Tibial artery (tissue), 4 donors: ENCODE results near the gene BCAR1.
"Not testable (repeated sequence)": the region's sequence is repeated elsewhere in the genome, so short reads cannot be mapped to it uniquely, and the experiment has no call there.

Experiments
- DNase-seq, 2 donors: peaks; one replicate each; pipeline ENCODE4 v3.0.0-alpha.2; 2019
- H3K27ac ChIP-seq, 2 donors: fragments of 200-600 bp; sonication (generic) in 1 of 2; 1 replicate in 1 of 2; 2 replicates in 1 of 2; pipeline ENCODE4 v1.5.1; 2018 to 2019; ENCODE audit warnings: mild to moderate bottlenecking in 1 of 2
- H3K27me3 ChIP-seq, 2 donors: fragments of 200-600 bp; sonication (generic) in 1 of 2; one replicate each; pipeline versions ENCODE4 v1.5.1 to v1.6.0; 2016 to 2019
- H3K36me3 ChIP-seq, 3 donors: fragments of 200-600 bp; sonication (generic) in 2 of 3; one replicate each; pipeline ENCODE4 v1.5.1; 2016 to 2019; ENCODE audit warnings: mild to moderate bottlenecking in 2 of 3
- H3K4me1 ChIP-seq, 4 donors: fragments of 200-600 bp; sonication (generic) in 2 of 4; 1 replicate in 3 of 4; 2 replicates in 1 of 4; pipeline ENCODE4 v1.5.1; 2016 to 2019
- H3K4me3 ChIP-seq, 2 donors: fragments of 200-600 bp; sonication (generic) in 1 of 2; 1 replicate in 1 of 2; 2 replicates in 1 of 2; pipeline ENCODE4 v1.5.1; 2018 to 2019; ENCODE audit warnings: mild to moderate bottlenecking in 2 of 2
- H3K9me3 ChIP-seq, 3 donors: fragments of 200-600 bp; sonication (generic) in 1 of 3; one replicate each; pipeline ENCODE4 v1.5.1; 2016 to 2019
- CTCF ChIP-seq, 2 experiments: fragments of 200-600 bp in 1 of 2; fragments of 450-650 bp in 1 of 2; IDR thresholded peaks; one replicate each; pipeline ENCODE4 v1.5.1; 2017 to 2019; ENCODE audit warnings: antibody characterized with exemption in 2 of 2, mild to moderate bottlenecking in 1 of 2, moderate library complexity in 1 of 2
- intact Hi-C: fragments of 100-400 bp; cut with DNase I; formaldehyde crosslinking; loops from one replicate; pipeline ENCODE4 v1.15.0; 2023; ENCODE audit warnings: low total_unique reads

Gene BCAR1

DNA sequence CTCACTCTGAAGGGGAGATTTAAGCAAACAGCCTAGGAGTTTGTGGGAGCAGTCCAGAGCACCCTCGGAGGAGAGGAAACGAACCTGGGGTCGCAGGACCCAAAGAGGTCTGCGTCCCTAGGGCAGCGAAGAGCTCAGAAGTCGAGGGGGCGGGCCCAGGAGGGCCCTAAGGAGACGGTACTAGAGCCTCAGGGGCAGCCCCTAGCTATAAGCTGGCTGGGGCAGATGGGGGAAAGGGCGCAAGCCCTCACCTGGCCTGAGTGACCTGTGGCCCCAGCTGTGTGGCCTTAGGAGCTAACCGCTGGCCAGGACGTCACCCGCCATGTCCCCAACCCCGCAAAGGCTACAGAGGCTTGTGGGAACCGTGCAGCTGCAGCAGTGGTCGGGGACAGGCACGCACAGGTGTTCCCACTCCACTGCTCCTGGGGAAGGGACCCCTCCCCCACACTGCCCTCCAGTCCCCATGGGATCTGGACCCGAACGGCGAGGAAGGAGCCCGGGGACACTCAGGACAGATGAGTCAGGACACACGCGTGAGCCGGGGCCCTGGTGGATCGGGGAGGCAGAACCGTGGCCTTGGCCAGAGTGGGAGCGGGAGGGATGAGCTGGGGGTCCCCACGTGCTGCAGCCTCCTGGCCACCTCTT is 42.4 kb downstream of the BCAR1 start:
- Histone ChIP-seq H3K36me3 (no peaks in the 10 kb centered on the region), H3K27me3 (no peaks in the 10 kb centered on the region), H3K4me3 (no peak overlapping the region), H3K9me3 (no peaks in the 10 kb centered on the region), H3K4me1 (no peaks in the 10 kb centered on the region), H3K27ac (no peak overlapping the region)
- DNase-seq: no peak
- TF ChIP-seq CTCF (IDR thresholded peaks at IDR 0.05): no peak
- intact Hi-C loops: no loop called here

GRCh38 chr16:75208242-75208825 is 43.1 kb downstream of the BCAR1 start:
- no peak overlapping the region for H3K27ac ChIP-seq
- H3K27me3 ChIP-seq: no peaks in the 10 kb centered on the region
- DNase-seq: no peak
- no peaks in the 10 kb centered on the region for H3K4me1 ChIP-seq
- no peaks in the 10 kb centered on the region for H3K36me3 ChIP-seq
- no peak overlapping the region for H3K4me3 ChIP-seq
- no peaks in the 10 kb centered on the region for H3K9me3 ChIP-seq
- intact Hi-C loops: no loop called here
- TF ChIP-seq CTCF (IDR thresholded peaks at IDR 0.05): no peak

DNA sequence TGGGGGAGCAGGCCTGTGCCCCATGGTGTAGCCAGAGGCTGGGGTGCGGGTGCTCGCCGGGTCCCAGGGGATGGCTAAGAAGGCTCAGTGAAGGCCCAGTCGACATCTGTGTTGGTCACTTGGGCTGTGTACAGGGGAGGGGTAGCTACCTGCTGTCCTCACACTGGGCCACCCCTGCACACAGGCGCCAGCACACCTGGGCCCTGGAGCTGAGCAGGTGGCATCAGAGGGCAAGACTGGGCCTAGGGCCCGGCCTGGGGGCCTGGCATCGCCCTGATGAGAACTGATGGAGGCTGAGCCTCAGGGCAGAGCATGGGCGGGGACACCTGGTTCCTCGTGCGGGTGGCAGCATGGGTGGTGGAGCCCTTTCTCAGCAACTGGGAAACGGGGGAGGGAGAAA is 43.6 kb downstream of the BCAR1 start:
- H3K4me3 ChIP-seq: no peak overlapping the region
- H3K4me1 ChIP-seq: no peaks in the 10 kb centered on the region
- no peak overlapping the region for H3K27ac ChIP-seq
- no peaks in the 10 kb centered on the region for H3K27me3 ChIP-seq
- TF ChIP-seq CTCF (IDR thresholded peaks at IDR 0.05): no peak
- intact Hi-C loops: loop anchor here (2.0 kb wide), 1 partner anchor 17 kb away; no protein-coding TSS in a partner anchor
- no peaks in the 10 kb centered on the region for H3K9me3 ChIP-seq
- no peak for DNase-seq
- no peaks in the 10 kb centered on the region for H3K36me3 ChIP-seq

DNA sequence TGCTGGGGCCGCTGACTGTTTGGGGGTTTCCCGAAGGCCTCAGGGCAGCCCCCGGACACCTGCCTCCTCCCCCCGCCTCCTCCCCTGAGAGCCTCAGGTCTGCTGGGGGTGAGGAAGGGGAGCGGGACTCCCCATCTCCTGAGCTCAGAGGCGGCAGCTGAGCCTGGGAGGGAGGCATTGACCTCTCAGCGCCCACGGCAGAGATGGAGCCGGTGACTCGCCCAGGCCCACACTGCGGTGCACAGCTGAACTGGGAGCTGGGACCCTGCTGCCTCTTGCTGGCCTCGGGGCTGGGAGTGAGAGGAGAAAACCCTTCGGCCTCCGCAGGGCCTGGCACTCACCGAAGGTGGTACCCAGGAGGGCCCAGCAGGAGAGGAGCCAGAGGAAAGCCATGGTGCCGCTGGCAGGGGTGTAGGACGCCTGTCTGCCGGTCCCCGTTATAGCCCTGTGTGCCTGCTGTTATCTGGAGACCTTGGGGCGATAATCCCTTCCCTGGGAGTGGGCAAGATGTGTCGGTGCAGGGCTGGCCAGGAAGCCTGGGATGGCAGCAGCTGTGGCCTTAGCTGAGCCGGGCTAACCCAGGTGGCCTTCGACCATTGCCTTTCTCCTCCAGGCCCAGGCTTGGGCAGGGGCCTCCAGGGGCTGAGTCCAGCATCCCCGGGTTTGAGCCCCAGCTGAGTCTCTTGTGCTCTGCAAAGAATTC is 44.5 kb downstream of the BCAR1 start, which contains the start of gene CTRB2:
Gene CTRB2, minus strand, starts transcription at position 413 of the 703 bp plus-strand sequence. Its CDS starts 20 bp downstream, at position 393.
- H3K27me3 ChIP-seq: no peaks in the 10 kb centered on the region
- no peaks in the 10 kb centered on the region for H3K4me1 ChIP-seq
- intact Hi-C loops: loop anchor here (2.0 kb wide), 1 partner anchor 18 kb away; no protein-coding TSS in a partner anchor
- no peak for DNase-seq
- no peaks in the 10 kb centered on the region for H3K36me3 ChIP-seq
- H3K27ac ChIP-seq: no peak within 1 kb of the TSS
- no peak within 1 kb of the TSS for H3K4me3 ChIP-seq
- no peak for TF ChIP-seq CTCF (IDR thresholded peaks at IDR 0.05)
- H3K9me3 ChIP-seq: no peaks in the 10 kb centered on the region

DNA sequence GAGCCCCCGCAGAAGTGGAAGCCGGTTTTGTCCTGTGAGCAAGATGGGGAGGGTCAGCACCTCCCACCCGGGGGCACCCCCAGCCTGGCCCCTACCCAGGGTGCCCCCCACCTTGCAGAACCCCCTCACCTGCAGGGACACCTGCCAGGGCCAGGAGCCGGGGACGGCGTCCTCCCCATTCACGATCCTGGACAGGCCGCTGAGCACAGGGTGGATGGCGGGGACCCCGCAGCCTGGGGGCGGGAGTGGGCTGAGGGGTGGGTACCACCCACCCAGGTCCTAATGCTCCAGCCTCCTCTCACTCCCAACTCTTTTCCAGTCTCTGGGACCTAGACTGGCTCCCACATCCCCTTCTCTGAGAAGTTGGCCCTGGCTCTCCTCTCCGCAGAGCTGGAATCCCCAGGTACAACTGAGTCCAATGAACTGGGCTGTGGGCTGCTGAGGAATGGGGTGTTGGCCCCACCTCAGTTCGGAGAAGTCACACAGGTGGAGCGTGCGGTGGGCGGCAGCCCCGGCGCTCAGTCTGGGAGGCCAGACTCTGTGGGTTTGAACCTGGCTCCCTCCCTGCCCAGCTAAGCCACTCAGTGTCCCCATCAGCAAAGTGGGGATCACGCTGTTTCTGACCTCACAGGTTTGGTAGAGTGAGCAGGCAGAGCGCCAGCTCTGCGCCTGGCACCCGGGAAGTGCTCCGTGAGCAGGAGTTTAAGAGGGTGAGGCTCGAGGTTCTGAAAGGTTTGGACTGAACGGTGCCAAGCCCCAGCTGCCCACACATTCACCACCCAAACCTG is 45.3 kb downstream of the BCAR1 start:
- not testable (repeated sequence) for H3K27ac ChIP-seq, H3K4me3 ChIP-seq

GRCh38 chr16:75205438-75205837 is 46.0 kb downstream of the BCAR1 start:
- H3K4me3 ChIP-seq, H3K27ac ChIP-seq, H3K36me3 ChIP-seq, intact Hi-C loops, H3K27me3 ChIP-seq, DNase-seq, H3K4me1 ChIP-seq, H3K9me3 ChIP-seq: not testable (repeated sequence)

More for the DNA sequence above, 45.3 kb downstream of the BCAR1 start:
- H3K4me1 ChIP-seq, DNase-seq, H3K9me3 ChIP-seq, H3K36me3 ChIP-seq, H3K27me3 ChIP-seq: not testable (repeated sequence)
- intact Hi-C loops: loop anchor here (2.0 kb wide), 1 partner anchor 19 kb away; no protein-coding TSS in a partner anchor

GRCh38 chr16:75204905-75205304 is 46.5 kb downstream of the BCAR1 start:
- peaks cover 0 to 14% (median 7%) of the 10 kb centered on the region in 4 donors for H3K4me1 ChIP-seq
- not testable (repeated sequence) for H3K36me3 ChIP-seq, H3K27ac ChIP-seq, DNase-seq, H3K4me3 ChIP-seq, H3K27me3 ChIP-seq, H3K9me3 ChIP-seq
- intact Hi-C loops: loop anchor here (5.0 kb wide), 1 partner anchor 202 kb away; no protein-coding TSS in a partner anchor
